IPS DF 4.7 (cell line): Measurements from ENCODE around the gene BCAS3.

Experiments
- DNase-seq: peaks from one replicate; pipeline ENCODE4 v3.0.0-alpha.2; 2013; ENCODE audit warnings: low spot score; ENCODE audit errors: extremely low read depth

BCAS3 gene

GRCh38 chr17:61379457-61380216 lies 702.0 kb downstream of the BCAS3 start:
- DNase-seq, result no peak

GRCh38 chr17:61380217-61380835 lies 702.7 kb downstream of the BCAS3 start:
- DNase-seq, result no peak

GRCh38 chr17:61380836-61381525 lies 703.3 kb downstream of the BCAS3 start:
- no peak for DNase-seq

- no peak for DNase-seq
Observed at GRCh38 chr17:61381537-61381936, 703.9 kb downstream of the BCAS3 start.

GRCh38 chr17:61382796-61383688 lies 705.4 kb downstream of the BCAS3 start:
- no peak for DNase-seq

- no peak for DNase-seq
Observed at GRCh38 chr17:61383689-61384201, 706.1 kb downstream of the BCAS3 start.

- no peak for DNase-seq
Observed at GRCh38 chr17:61384354-61384691, 706.7 kb downstream of the BCAS3 start.

- no peak for DNase-seq
Observed at GRCh38 chr17:61384692-61385576, 707.3 kb downstream of the BCAS3 start.

- no peak for DNase-seq
Observed at GRCh38 chr17:61385577-61386236, 708.1 kb downstream of the BCAS3 start.

- DNase-seq, result no peak
Observed at GRCh38 chr17:61386251-61386650, 708.6 kb downstream of the BCAS3 start.

GRCh38 chr17:61387011-61387410 lies 709.4 kb downstream of the BCAS3 start:
- DNase-seq, result no peak

GRCh38 chr17:61387511-61388305 lies 710.1 kb downstream of the BCAS3 start:
- DNase-seq, result no peak

- DNase-seq, result no peak
Observed at GRCh38 chr17:61388561-61389356, 711.1 kb downstream of the BCAS3 start.

- DNase-seq, result no peak
Observed at GRCh38 chr17:61389670-61390478, 712.2 kb downstream of the BCAS3 start.

- no peak for DNase-seq
Observed at GRCh38 chr17:61390479-61390791, 712.8 kb downstream of the BCAS3 start.

GRCh38 chr17:61391595-61392291 lies 714.1 kb downstream of the BCAS3 start:
- no peak for DNase-seq

GRCh38 chr17:61392679-61393078 lies 715.0 kb downstream of the BCAS3 start:
- DNase-seq, result no peak
